Activated CD8-positive, alpha-beta memory T cell treated with anti-CD3 and anti-CD28 coated beads for 24 hours (primary cell): ENCODE results near the gene MAGI1.

Experiments used
- DNase-seq: peaks from one replicate; pipeline ENCODE4 v3.0.0-alpha.2; 2020

The MAGI1 gene

GRCh38 chr3:65968996-65969395, 69.7 kb downstream of the MAGI1 start:
- no peak for DNase-seq

GRCh38 chr3:65967451-65967850, 71.3 kb downstream of the MAGI1 start:
- DNase-seq: no peak

- DNase-seq: no peak
Observed at GRCh38 chr3:65964838-65965237, 73.9 kb downstream of the MAGI1 start.

GRCh38 chr3:65963787-65964677, 74.7 kb downstream of the MAGI1 start:
- no peak for DNase-seq

- DNase-seq: no peak
Observed at GRCh38 chr3:65961733-65962132, 77.0 kb downstream of the MAGI1 start.

- no peak for DNase-seq
Observed at GRCh38 chr3:65961128-65961527, 77.6 kb downstream of the MAGI1 start.

GRCh38 chr3:65960087-65960486, 78.6 kb downstream of the MAGI1 start:
- no peak for DNase-seq

GRCh38 chr3:65958216-65958615, 80.5 kb downstream of the MAGI1 start:
- DNase-seq: no peak

- no peak for DNase-seq
Observed at GRCh38 chr3:65955792-65956477, 82.8 kb downstream of the MAGI1 start.

- no peak for DNase-seq
Observed at GRCh38 chr3:65953881-65954733, 84.6 kb downstream of the MAGI1 start.

- no peak for DNase-seq
Observed at GRCh38 chr3:65953301-65953812, 85.4 kb downstream of the MAGI1 start.

- no peak for DNase-seq
Observed at GRCh38 chr3:65952842-65953241, 85.9 kb downstream of the MAGI1 start.

- DNase-seq: no peak
Observed at GRCh38 chr3:65951836-65952505, 86.7 kb downstream of the MAGI1 start.

GRCh38 chr3:65950340-65951326, 88.1 kb downstream of the MAGI1 start:
- no peak for DNase-seq

- no peak for DNase-seq
Observed at GRCh38 chr3:65948841-65949573, 89.7 kb downstream of the MAGI1 start.

GRCh38 chr3:65946438-65946837, 92.3 kb downstream of the MAGI1 start:
- DNase-seq: no peak

- DNase-seq: no peak
Observed at GRCh38 chr3:65945953-65946352, 92.8 kb downstream of the MAGI1 start.

- no peak for DNase-seq
Observed at GRCh38 chr3:65945480-65945879, 93.2 kb downstream of the MAGI1 start.

- DNase-seq: no peak
Observed at GRCh38 chr3:65944252-65944651, 94.5 kb downstream of the MAGI1 start.

GRCh38 chr3:65939801-65940246, 98.9 kb downstream of the MAGI1 start:
- DNase-seq: no peak
